ENCODE measurements around the gene TFCP2. TPM values are rescaled to one million over a fixed set of nuclear protein-coding genes. Genes with fewer than 3 reads are reported as not detected.
"Not testable (repeated sequence)": the region's sequence is repeated elsewhere in the genome, so short reads cannot be mapped to it uniquely, and the experiment has no call there.

TFCP2 gene
- total RNA-seq: 10 to 100 TPM; 27.4 to 27.9 TPM

- Mint-ChIP-seq H3K36me3 (ENCODE audit: low read depth) (peaks cover 6% of the 10 kb centered on the region), H3K27me3 (no peaks in the 10 kb centered on the region), H3K9me3 (no peaks in the 10 kb centered on the region), H3K4me3 (no peak within 1 kb of the TSS), H3K4me1 (ENCODE audit: low read depth) (peaks cover 17% of the 10 kb centered on the region), H3K27ac (peak within 1 kb of the TSS; percentile 53)
- no peak for TF ChIP-seq CTCF (IDR thresholded peaks at IDR 0.05)
- POLR2A ChIA-PET: interaction anchor here (0.5 to 2.4 kb wide), 5 partner anchors 11 to 124 kb away, joined by 3 to 6 read pairs (median 4); partner anchors contain the start of genes LETMD1 and POU6F1
- peak; percentile 98 for ATAC-seq
- CTCF ChIA-PET: interaction anchor here (1.5 to 1.9 kb wide), 2 partner anchors 9 to 45 kb away, joined by 3 to 6 read pairs; partner anchors contain the start of gene POU6F1
- intact Hi-C loops (cut with micrococcal nuclease): no loop called here
- peak; percentile 96 for DNase-seq
Measured at GRCh38 chr12:51172515-51173431, at the start of gene TFCP2. TFCP2 (minus strand) TSS chr12:51173135; CDS start chr12:51172422, 713 bp downstream.

GRCh38 chr12:51222461-51222860 lies 49.5 kb upstream of the TFCP2 start:
- H3K4me3 Mint-ChIP-seq: no peak overlapping the region
- H3K9me3 Mint-ChIP-seq: no peaks in the 10 kb centered on the region
- peaks cover 11% of the 10 kb centered on the region for H3K4me1 Mint-ChIP-seq (ENCODE audit: low read depth)
- no peaks in the 10 kb centered on the region for H3K36me3 Mint-ChIP-seq (ENCODE audit: low read depth)
- intact Hi-C loops (cut with micrococcal nuclease): no loop called here
- no peaks in the 10 kb centered on the region for H3K27me3 Mint-ChIP-seq
- no peak for ATAC-seq
- no peak for TF ChIP-seq CTCF (IDR thresholded peaks at IDR 0.05)
- CTCF ChIA-PET: interaction anchor here (1.2 kb wide), 1 partner anchor 11 kb away, joined by 4 read pairs; no protein-coding TSS in a partner anchor
- H3K27ac Mint-ChIP-seq: no peak overlapping the region
- POLR2A ChIA-PET: no interaction called here
- no peak for DNase-seq

- DNase-seq; H3K4me3 Mint-ChIP-seq; H3K36me3 Mint-ChIP-seq (ENCODE audit: low read depth); POLR2A ChIA-PET; intact Hi-C loops (cut with micrococcal nuclease); H3K27me3 Mint-ChIP-seq; H3K9me3 Mint-ChIP-seq; ATAC-seq; H3K27ac Mint-ChIP-seq: not testable (repeated sequence)
- CTCF ChIA-PET: interaction anchor here (1.0 to 1.9 kb wide), 2 partner anchors 11 to 19 kb away, joined by 3 to 7 read pairs; partner anchors contain the start of gene DAZAP2
- H3K4me1 Mint-ChIP-seq (ENCODE audit: low read depth): peaks cover 15% of the 10 kb centered on the region
Measured at GRCh38 chr12:51219857-51220256, 46.9 kb upstream of the TFCP2 start.

- Mint-ChIP-seq H3K9me3 (no peaks in the 10 kb centered on the region), H3K36me3 (ENCODE audit: low read depth) (peaks cover 1% of the 10 kb centered on the region), H3K4me3 (peak overlapping the region; percentile 84), H3K4me1 (ENCODE audit: low read depth) (peaks cover 15% of the 10 kb centered on the region), H3K27ac (peak overlapping the region; percentile 40), H3K27me3 (no peaks in the 10 kb centered on the region)
- DNase-seq (no peak), ATAC-seq (no peak)
- POLR2A ChIA-PET: interaction anchor here (1.6 to 2.4 kb wide), 4 partner anchors 11 to 50 kb away, joined by 5 to 24 read pairs (median 8); partner anchors contain the start of genes DAZAP2 and TFCP2
- intact Hi-C loops (cut with micrococcal nuclease): no loop called here
- no peak for TF ChIP-seq CTCF (IDR thresholded peaks at IDR 0.05)
- CTCF ChIA-PET: interaction anchor here (1.6 kb wide), 1 partner anchor 19 kb away, joined by 7 read pairs; the partner anchor contains the start of gene DAZAP2
Measured at GRCh38 chr12:51219322-51219721, 46.4 kb upstream of the TFCP2 start.

- DNase-seq (peak; percentile 8), ATAC-seq (no peak)
- intact Hi-C loops (cut with micrococcal nuclease): no loop called here
- peak overlapping the region; percentile 84 for H3K4me3 Mint-ChIP-seq
- peaks cover 15% of the 10 kb centered on the region for H3K4me1 Mint-ChIP-seq (ENCODE audit: low read depth)
- H3K9me3 Mint-ChIP-seq: no peaks in the 10 kb centered on the region
- peaks cover 1% of the 10 kb centered on the region for H3K36me3 Mint-ChIP-seq (ENCODE audit: low read depth)
- CTCF ChIA-PET: interaction anchor here (0.6 to 1.9 kb wide), 8 partner anchors 11 to 174 kb away, joined by 3 to 9 read pairs (median 4); partner anchors contain the start of gene DAZAP2
- H3K27me3 Mint-ChIP-seq: no peaks in the 10 kb centered on the region
- H3K27ac Mint-ChIP-seq: peak overlapping the region; percentile 90
- POLR2A ChIA-PET: interaction anchor here (0.6 to 2.4 kb wide), 12 partner anchors 8 to 1454 kb away, joined by 3 to 24 read pairs (median 5); partner anchors contain the start of genes DAZAP2, LETMD1 and TFCP2
- no peak for TF ChIP-seq CTCF (IDR thresholded peaks at IDR 0.05)
Measured at GRCh38 chr12:51218607-51219161, 45.7 kb upstream of the TFCP2 start.

Data from activated CD8-positive, alpha-beta T cell treated with anti-CD3 and anti-CD28 coated beads for 36 hours (primary cell).